GM20000 (cell line): ENCODE results near the gene CLEC10A.

Experiments used
- DNase-seq: peaks from one replicate; pipeline ENCODE4 v3.0.0; 2012; ENCODE audit warnings: low spot score
- TF ChIP-seq, protein P1 (sequence below): IDR thresholded peaks from 2 replicates; pipeline ENCODE4 v1.5.1; 2012; ENCODE audit warnings: mild to moderate bottlenecking, control low read depth; ENCODE audit errors: extremely low read depth, missing control alignments

CLEC10A gene

DNA sequence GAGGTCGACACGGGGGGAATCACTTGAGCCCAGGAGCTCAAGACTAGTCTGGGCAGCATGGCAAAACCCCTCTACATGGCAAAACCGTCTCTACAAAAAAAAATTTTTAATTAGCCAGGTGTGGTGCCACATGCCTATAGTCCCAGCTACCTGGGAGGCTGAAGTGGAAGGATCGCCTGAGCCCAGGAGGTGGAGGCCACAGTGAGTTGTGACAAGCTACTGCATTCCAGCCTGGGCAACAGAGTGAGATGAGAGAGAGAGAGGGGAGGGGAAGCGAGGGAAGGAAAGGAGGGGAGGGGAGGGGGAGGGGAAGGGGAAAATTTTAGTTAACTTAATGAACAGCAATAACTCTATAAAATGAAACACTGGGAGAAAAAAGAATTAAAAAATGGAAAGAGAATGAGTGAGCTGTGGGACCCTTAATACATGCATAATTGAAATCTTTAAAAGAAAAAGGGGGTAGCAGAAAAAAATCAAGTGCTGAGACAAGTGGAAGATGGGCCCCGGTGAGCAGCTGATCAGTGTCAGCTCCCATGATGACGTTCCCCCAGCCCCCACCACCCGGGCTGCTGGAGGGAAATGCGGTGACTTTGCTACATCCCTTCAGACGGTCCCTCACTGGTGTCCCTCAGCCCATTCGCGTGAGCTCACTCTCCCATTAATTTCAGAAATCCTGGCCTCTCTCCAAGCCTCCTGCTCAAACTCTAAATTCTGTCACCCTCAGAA lies 31.9 kb upstream of the CLEC10A start:
- no peak for DNase-seq
- TF ChIP-seq, protein P1, sequence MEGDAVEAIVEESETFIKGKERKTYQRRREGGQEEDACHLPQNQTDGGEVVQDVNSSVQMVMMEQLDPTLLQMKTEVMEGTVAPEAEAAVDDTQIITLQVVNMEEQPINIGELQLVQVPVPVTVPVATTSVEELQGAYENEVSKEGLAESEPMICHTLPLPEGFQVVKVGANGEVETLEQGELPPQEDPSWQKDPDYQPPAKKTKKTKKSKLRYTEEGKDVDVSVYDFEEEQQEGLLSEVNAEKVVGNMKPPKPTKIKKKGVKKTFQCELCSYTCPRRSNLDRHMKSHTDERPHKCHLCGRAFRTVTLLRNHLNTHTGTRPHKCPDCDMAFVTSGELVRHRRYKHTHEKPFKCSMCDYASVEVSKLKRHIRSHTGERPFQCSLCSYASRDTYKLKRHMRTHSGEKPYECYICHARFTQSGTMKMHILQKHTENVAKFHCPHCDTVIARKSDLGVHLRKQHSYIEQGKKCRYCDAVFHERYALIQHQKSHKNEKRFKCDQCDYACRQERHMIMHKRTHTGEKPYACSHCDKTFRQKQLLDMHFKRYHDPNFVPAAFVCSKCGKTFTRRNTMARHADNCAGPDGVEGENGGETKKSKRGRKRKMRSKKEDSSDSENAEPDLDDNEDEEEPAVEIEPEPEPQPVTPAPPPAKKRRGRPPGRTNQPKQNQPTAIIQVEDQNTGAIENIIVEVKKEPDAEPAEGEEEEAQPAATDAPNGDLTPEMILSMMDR, result no peak

DNA sequence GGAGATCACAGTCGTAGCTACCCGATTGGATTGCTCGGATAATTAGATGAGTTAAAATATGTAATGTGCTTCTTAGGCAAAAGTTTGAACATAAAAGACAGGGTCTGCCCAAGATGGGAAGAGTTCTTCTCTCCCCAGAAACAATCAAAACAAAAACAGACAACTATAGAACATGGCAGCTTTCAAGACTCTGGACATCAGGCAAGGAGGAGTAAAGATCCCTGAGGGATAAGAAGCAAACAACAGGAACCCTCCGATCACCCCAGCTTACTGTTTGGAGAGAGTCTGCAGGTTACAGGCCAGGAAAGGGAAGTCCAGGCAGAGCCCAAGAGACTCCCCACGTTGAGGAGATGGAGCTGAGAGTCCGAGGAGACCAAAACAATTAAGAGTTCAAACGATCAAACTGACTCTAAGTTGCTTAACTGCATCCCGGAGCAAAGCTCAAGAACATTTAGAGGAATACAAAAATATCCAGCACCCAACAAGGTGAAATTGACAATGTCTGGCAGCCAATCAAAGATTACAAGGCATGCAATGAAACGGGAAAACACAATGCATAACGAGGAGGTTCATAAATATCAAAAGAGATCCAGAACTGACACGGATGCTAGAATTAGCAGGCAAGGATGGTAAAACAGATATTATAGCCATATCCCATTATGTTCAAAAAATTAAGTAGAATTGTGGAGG lies 30.7 kb upstream of the CLEC10A start:
- TF ChIP-seq, protein P1, result no peak
- DNase-seq, result no peak

GRCh38 chr17:7109461-7110322 lies 29.6 kb upstream of the CLEC10A start:
- DNase-seq, result no peak
- TF ChIP-seq, protein P1, result no peak

DNA sequence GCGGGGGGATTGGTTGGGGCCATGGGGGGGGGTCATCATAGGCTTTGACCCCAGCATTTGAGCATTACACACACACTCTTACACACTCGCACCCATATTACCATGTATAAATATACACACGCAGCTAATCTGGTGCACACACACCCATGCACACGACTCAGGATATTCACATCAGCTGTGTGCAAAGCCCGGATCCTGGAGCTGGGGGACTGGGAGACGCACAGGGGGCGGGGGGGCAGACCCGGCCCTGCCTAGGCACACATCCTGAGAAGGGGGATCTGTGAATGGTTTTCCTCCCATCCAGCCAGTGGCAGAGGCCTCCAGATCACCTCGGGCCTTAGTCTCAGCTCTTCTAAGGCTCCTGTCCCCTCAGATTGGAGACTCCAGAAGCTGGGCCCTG lies 28.9 kb upstream of the CLEC10A start:
- no peak for DNase-seq
- TF ChIP-seq, protein P1, result no peak

- DNase-seq, result no peak
- TF ChIP-seq, protein P1, result no peak
Observed at GRCh38 chr17:7108560-7108925, 28.5 kb upstream of the CLEC10A start.

DNA sequence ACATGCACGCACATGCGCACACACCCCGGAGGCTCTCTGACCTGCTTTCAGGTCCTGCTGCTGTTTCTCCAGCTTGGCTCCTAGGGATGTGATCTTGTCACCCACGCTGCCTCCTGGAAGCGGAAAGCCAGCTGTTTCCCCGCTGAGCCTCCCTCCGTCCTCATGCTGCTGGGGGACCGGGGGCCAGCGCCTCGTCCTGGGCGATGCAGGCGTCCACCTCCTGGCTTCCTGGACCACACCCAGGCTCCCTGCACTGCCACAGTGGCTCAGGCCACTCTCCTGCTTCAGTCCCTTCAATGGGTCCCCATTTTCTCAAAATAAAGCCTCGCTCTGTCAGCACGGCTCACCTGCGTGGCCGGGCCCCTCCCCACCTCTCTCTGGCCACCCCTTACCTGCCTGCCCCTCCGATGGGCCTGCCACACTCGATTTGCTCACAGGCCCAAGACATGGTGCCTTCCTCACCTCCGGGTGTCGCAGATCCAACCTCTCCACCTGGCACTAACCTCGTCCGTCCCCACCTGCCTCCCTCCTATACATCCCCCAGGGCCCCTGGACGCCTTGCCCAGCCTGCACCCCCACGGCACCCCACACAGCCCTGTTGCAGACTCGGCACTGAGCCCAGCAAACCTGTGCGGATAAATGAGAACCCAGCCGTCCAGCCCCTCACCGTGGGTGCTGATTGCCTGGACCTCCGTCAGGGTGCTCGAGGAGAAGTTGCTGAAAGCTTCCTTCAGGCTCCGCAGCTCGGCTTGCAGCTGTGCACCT lies 27.9 kb upstream of the CLEC10A start:
- TF ChIP-seq, protein P1, result no peak
- DNase-seq, result no peak
